D721Med (cell line): ENCODE data around the gene OSR1.

Source experiments
- DNase-seq: peaks from one replicate; pipeline ENCODE4 v3.0.0; 2011; ENCODE audit warnings: low spot score; ENCODE audit not compliant: insufficient read length
- FAIRE-seq: peaks from 2 replicates; lab custom pipeline; 2011; peaks lifted over from hg19 to GRCh38; lab: Jason Lieb, UNC
- CTCF ChIP-seq: IDR thresholded peaks from 2 replicates; pipeline ENCODE4 v1.5.1; 2012; ENCODE audit warnings: mild to moderate bottlenecking, control low read depth; ENCODE audit not compliant: insufficient read depth; ENCODE audit errors: missing control alignments

OSR1 gene

DNA sequence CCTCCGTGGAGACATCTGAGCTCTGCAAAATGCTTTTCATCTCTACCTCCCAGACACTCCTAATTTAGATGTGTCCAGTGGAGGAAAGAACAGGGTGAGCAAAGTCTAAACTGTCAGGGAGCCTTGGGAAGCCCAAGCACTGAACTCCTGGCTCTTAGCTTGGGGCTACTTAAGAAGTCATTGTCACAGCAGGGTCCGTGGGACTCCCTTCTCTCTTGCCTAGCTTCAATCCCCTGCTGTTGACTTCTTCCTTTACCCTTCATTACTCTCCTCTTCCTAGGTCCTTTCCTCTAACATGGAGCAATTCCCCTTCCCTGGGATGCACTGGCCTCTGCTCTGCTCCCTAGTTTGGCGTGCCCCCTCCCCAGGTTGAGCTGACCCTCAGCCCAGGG lies 3.4 kb downstream of the OSR1 start:
- TF ChIP-seq CTCF, result no peak
- FAIRE-seq, result no peak

GRCh38 chr2:19353721-19354050 lies 4.7 kb downstream of the OSR1 start:
- DNase-seq (no peak), FAIRE-seq (no peak)
- TF ChIP-seq CTCF, result no peak

More for the DNA sequence above, 3.4 kb downstream of the OSR1 start:
- no peak for DNase-seq

DNA sequence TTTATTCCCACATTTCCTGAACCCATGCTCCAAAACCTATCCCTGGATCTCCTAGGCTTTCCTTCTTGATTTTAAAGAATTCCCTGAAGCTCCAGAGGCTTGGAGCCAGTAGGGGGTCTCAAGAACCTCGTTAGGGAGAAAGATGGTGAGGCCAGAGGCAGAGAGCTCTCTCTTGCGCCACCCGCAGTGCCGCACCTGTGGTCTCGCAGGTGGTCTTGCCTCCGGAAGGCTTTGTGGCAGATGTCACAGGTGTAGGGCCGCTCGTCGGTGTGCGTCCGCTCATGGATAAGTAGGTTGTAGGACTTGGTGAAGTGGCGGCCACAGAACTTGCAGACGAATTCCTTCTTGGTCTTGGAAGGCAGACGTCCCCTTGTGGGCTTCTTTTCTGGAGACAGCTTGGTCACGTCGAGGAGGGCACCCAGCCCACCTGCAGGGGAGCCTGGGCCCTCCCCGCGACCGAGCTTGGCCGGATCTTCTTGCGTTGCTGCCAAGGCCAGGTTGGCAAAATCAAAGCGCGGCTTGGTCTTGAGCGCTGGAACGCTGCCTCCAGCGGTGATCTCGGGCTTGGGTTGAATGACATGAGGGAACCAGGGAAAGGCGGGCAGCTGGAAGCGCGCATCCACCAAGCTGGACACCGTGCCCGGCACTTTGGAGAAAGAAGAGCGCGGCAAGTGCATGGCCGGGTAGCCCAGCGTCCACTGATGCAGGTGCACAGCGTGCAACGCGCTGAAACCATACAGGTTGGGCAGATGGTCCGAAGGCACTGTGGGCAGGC lies 5.3 kb downstream of the OSR1 start:
- TF ChIP-seq CTCF, result no peak
- FAIRE-seq, result no peak
- DNase-seq, result no peak

GRCh38 chr2:19351899-19352697 lies 6.3 kb downstream of the OSR1 start:
- TF ChIP-seq CTCF, result no peak
- FAIRE-seq, result no peak
- DNase-seq, result no peak

- no peak for FAIRE-seq
- DNase-seq, result no peak
- TF ChIP-seq CTCF, result no peak
Observed at GRCh38 chr2:19351499-19351898, 6.9 kb downstream of the OSR1 start.

DNA sequence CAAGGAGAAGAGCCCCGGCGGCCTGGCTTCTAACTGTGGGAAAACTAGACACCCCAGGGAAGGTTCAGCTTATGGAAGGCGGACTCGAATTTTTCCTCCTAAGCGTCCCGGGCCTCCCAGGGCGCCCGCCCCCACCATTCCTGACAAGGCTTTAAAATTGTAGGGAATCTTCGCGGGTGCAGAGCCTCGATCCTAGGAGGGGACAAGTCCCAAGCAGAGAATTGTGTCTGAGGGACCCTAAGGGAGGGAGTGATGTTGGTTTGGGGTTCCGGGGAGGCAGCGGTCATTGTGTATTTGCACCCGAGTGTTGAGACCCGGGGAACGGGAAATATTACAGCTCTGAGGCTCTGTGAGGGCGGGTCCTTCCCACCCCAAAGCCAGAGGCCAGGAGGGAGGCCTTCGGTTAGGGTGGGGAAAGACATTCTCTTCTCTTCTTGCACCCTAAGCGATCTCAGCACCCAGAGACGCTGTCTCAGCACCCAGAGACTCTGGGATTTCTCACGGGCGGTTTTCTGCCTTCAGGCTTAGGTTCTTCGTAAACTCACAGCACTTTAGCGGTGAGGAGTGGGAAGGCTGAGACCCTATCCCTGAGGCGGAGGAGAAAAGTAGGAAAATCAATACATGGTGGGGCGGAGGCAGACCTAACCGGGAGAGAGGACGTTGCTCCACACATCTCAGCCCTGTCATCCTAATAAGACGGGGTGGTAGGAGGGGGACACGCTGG lies 7.6 kb downstream of the OSR1 start:
- FAIRE-seq (no peak), DNase-seq (no peak)
- TF ChIP-seq CTCF, result no peak
